NCI-H2196 (cell line): ENCODE data around the gene ANO3.

ENCODE experiments used
- DNase-seq: peaks from one replicate; lab custom pipeline; 2025; ENCODE audit not compliant: unreplicated experiment; lab: John Stamatoyannopoulos, UW

ANO3 gene

DNA sequence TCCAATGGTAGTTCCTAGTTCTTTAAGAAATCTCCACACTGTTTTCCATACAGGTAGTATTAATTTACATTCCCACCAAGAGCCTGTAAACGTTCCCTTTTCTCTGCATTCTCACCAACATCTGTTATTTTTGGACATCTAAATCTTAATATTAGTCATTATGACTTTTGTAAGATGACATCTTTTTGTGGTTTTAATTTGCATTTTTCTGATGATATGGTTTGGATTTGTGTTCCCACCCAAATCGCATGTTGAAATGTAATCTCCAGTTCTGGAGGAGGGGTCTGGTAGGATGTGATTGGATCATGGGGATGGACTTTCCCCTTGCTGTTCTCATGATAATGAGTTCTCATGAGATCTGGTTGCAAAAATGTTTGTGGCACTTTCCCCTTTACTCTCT is 151.2 kb downstream of the ANO3 start:
- no peak for DNase-seq

DNA sequence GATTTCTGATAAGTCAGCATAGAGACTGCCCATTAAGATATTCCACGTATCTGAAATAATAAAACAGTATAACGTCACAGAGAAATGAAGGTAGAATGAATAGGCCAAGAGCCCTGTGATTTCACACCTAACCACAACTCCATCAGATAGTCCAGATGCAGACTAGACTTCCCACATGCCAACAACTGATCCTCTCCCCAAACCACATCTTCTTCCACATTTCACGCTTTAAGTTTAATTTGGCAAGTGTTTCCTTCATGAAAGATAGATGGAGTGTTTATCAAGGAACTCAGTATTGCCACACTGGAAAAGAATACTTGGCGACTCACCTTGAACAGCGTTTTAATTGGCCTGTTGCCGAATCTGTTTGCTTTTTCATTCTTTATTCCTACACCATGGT is 158.6 kb downstream of the ANO3 start:
- no peak for DNase-seq

DNA sequence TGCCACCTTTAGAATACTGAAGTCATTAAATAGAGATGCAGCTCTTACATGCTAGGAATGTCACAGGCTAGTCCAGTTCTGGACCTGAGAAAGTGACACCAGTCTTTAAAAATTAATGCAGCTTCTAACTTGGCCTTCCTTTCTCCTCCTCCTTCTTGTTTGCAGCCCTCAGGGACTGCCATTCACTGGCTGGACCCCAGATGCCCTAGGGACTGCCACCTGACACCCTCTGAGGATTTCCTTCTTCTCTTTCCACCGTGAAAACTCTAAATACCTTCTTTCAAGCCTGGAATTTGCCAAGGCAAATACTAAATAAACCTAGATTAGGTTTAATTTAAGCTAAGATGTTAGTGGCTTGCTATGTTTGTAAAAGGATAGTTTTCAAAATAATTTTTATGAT is 161.7 kb downstream of the ANO3 start:
- DNase-seq = no peak

DNA sequence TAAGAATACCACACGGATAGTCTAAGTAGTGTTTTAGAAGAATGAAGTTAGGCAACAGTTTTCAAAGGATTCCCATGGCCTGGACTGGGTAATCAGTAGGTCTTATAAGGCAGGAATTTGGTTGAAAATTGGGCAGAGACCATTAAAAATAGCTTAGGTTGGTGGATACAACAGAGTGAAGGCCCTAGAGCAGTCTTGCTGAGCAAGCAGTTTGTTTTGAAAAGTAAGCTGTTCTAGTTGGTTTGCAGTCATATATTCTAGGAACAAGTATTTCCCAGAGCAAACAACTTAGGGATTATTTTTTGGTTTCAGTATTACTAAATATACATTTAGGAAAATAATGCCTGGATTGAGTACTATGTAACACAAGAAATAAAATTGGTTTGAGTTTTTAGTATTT is 175.3 kb downstream of the ANO3 start:
- DNase-seq = no peak

DNA sequence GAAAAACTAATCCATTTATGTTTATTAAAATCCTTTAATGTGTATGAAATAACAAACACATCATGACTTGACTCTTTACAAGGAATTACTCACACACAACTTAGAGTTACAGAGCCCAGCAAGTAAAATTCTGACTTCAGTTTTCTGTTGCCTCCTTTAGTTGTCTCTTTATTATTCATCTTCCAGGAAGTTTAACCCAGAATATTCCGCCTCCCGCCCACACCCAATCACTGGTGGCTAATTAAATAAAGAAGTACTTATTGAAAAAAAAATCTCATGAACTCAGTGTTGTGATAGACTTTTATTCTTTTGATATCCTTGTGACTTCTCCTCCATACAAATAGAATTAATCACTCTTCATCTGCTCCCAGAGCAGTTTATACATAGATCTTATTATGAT is 178.2 kb downstream of the ANO3 start:
- DNase-seq = no peak

DNA sequence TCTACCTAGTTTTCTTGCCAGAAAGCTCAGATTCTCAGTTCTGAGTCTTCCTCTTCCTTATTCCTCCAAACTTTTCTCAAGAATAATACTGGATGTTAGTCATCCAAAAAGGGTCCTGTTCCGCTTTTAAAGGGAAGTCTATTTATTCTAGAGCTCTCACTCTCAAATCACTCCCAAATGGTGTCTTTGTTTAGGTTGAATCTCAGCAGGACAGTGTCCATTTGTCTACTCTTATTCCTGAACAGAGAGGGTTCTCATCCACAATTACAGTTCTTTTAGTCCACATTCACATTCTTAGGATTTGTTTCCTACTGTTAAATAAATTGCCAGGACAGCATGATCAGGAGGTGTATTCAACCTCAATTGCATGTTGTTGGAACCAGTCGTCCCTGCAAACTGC is 178.8 kb downstream of the ANO3 start:
- DNase-seq = no peak

DNA sequence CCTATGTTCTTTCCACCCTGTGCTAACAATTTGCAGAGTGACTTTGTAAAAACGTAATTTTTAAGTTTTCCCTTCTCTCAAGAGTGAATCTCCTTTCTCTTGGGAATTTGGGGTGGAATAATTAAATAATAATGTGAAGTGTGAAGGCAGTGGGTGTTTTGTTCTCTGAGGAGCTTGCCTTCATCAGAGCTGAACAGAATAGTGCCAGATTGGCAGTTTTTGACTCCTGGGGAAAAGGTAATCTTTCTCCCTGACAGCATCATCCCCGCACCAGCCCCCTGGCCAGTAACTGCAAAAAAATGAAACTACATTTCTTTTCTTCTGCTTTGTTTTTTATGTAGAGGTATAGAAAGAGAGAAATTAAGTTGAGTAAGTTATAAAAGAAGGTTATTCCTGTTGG is 180.3 kb downstream of the ANO3 start:
- DNase-seq = no peak

DNA sequence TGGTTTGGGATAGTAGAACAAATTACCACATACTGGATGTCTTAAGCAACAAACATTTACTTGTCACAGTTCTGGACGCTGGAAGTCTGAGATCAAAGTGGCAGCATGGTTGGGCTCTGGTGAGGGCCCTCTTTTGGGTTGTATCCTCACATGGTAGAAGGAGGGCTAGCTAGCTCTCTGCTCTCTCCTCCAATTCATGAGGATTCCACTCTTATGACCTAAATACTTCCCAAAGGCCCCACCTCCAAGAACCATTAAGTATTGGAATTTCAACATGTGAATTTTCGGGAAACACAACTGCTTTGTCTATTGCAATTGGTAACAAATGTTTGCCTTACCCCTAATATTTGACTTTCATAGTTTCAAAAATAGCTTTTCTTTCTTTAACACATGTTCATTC is 187.5 kb downstream of the ANO3 start:
- DNase-seq = no peak

DNA sequence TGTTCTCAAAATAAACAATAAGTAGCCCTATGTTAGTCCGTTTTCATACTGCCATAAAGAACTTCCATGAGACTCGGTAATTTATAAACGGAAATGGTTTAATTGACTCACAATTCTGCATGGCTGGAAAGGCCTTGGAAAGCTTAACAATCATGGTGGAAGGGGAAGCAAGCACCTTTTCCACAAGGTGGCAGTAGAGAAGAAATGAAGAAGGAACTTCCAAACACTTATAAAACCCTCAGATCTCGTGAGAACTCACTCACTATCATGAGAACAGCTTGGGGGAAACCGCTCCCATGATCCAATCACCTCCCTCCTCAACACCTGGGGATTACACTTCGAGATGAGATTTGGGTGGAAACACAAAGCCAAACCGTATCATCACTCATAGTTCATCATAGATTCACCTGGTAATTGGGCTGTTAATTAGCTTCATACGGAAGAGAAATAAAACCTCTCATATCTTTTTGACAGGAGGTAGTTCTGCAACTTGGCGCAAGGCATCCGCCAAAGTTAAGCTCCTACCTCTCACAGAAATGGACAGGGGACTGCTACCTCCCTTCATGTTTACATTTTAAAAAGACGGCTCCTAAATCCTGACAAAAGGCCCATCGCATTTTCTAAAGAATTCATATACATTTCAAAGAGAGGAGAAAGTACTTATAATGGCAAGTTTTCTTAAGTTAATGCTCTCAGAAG is 191.1 kb downstream of the ANO3 start:
- DNase-seq = peak; percentile 3

DNA sequence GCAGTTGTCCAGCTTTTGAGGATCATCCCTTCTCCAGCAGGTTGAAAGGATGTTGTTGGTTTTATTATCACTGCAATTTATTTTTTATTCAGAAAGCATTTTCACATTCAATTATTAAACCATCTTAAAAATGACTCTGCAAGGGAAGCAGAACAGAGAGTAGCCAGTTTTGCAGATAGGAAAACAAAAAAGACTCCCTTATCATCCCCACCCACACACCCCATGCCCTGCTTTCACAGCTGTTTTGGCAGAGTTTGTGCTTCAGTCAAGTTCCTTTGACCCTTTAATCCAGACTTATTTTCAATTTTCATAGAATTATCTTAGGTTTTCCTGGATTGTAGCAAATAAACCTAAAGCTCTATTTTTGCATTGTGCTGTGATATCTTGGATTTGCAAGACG is 195.8 kb downstream of the ANO3 start:
- no peak for DNase-seq

DNA sequence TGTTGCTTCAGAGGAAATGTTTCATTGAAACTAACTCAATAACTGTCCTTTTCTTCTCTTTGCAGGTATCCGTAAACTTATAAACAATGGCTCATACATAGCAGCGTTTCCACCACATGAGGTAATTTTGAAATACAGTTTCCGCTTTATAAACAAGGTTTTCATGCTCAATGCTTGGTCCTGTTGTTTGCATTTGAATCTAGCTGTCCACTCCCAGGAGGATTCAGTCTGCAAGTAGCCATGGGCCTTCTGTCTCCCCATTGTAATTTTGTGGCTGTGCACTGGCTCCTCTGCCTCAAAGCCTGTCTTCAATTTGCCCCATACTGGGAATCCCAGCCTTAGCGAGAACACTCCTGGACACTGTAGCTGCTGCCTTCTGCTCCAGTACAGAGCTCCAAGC is 205.4 kb downstream of the ANO3 start:
- DNase-seq = no peak

DNA sequence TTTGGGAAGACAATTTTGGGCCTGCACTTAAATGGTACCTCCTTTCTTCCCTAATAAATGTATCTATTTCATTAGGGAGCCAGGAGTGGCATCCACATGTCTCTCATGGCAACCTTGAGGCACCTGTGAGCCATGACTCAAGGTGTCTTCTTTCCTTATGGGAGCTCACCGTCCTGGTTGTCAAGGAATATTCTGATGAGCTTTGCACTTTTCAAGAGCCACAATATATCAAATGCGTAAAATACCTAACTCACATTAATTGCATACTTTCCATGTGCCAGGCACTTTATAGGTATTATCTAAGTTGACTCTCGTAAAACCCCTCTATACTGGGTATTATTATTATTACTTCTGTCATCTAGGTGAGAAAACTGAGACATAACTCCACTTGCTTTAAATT is 207.6 kb downstream of the ANO3 start:
- DNase-seq = no peak

DNA sequence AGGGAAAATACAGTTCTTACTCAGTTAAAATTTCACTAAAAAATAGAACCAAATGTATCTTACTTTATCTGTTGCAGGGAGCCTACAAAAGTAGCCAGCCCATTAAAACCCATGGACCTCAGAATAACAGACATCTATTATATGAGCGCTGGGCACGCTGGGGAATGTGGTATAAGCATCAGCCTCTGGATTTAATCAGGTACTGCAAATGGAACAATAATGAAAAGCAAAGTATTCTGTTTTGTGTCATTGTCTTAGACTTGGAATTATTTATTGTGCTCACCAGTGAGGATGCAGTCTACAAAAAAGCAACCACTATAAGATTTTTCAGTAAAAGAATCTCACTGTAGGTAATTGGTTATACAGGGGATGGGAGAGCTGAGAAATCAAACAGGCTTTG is 209.9 kb downstream of the ANO3 start:
- DNase-seq = no peak

DNA sequence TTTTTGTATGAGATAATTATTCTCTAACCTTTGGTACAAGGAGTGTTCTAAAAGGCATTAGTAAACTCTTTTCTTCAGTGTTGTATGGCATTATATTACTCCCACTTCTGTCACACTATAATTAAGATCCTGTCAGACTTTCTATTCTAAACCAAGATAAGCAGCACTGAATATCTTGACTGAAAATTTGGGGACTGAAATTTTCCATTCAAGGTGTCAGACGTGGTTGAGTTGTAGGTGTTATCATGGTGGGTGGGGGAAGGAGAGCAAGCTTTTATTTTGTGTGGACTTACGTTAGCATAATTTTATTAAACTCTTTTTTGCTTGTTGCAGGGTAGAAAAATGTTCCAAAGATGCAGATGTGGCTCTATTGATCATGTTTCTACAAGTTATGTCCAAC is 217.2 kb downstream of the ANO3 start:
- no peak for DNase-seq

DNA sequence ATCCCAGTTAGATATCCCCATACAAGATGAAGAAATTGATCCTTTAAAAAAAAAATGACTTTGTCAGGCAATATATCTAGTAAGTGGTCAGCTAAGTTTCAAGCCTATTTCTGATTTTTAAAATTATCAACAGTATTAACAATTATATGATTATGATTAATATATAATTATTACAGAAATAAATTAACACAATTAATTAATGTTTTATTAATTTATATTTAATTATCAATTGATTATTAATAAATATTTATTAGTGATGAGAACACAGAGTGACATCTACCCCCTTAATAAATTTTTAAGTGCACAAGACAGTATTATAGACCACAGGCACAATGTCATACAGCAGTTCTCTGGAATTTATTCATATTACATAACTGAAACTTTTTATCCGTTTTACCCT is 218.1 kb downstream of the ANO3 start:
- DNase-seq = no peak

DNA sequence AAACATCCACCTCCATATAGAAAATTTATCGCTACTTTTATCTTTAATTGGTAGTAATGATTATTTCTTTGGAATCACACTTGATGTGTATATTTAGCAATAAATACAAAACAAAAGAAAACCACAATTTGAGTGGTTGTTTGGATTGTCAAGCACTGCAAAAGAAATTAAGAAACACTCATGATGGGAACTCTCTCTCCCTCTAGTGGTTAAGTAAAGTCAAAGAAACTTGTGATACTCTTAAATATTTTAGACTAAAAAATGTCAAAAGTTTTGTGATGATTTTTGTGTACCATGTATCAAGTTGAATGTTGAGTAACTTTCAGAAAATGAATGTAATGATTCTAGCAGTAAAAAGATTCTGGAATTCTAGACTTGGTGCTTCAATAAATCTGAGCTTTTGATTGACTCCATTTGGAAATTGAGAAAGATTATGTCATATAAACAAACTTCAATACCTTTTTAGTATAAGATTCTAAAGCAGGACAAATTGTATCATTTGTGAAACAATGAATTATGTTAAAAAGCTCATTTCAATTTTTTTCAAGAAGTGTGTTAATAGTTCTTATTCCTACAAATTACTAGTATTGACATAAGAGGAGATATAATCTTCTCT is 219.4 kb downstream of the ANO3 start:
- no peak for DNase-seq

DNA sequence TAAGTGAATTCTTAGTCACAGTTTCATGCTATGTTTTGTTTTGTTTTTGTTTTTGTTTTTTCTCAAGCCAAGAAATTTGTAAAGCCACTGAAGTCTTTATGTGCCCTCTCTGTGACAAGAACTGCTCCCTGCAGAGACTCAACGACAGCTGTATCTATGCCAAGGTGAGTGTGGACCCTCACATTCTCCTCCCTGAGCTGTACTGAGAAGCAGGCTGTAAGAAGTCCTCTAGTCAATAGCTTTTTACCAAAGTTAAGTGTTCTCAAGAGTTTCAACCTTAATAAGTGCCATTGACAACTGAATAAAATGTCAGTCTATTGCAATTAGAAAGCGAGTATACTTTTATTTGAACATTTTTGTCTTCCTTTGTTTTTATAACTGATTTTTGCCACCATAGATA is 221.3 kb downstream of the ANO3 start:
- no peak for DNase-seq

DNA sequence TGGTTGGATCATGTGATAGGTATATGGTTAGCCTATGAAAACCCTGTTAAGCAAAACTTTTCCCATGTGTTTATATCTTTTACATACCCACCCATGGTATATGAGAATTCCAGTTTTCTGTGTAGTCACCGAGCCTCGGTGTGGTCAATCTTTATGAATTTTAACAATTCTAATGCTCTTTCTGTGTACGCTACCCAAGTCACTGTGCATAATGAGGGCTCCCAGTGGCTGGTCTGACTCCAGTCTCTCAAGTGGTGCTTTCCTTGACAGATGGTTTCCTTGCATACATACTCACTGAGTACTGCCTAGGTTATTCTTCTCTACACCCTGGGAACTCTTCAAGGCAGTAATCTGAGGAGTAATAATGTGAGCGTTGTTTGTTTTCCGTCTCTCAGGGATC is 222.5 kb downstream of the ANO3 start:
- DNase-seq = no peak

DNA sequence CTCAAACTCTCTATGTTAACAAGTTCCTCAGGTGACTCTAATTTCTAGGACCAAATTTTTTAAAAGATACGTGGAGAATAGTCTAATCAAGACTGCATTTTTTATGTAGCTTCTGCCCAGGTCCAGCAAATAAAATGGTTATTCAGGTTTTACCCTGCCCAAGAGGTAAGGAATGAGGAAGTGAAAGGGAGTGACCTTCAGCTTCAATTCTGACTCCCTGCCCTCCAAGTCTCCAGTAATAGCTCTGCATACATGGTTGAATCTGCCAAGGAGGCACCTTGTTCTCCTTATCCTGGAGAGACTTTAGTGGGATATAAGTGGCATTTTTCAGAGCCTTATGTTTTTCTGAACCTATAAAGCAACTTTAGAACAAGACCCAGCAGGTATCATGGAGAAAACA is 224.7 kb downstream of the ANO3 start:
- no peak for DNase-seq

DNA sequence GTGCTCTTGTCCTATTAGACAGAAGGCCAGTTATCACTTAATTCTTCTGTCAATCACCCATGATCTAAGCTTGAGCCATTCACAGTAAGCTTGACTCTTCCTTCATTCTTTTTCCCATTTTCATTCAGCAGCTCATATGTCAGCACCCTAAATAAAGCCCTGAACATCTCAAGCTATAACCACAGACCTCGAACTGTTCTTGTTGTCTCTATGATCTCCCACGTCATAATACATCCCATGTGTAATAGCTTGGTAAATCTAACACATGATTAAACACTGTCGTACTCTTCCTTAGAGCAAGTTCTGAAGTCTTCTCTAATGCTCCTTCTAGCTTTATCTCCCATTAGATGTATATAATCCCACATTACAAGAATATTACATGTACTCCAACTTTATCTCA is 225.7 kb downstream of the ANO3 start:
- no peak for DNase-seq

DNA sequence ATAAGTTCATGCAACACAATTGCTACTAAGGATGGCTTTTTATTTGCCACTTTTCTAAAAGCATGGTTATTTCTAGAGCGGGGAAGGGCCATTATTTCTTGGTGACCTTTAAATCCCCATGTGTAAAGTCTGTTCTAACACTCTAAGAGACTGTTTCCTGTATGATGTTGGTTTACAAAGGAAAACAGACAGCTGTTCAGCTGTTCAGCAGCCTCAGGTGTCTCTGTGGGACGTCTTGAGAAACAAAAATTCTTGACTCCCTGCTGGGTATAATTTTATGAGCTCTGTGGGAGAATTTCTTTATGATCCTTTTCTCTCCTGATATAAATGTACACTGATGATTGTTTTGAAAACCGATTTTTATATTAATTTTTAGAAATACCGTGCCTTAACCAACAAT is 226.3 kb downstream of the ANO3 start:
- DNase-seq = no peak

DNA sequence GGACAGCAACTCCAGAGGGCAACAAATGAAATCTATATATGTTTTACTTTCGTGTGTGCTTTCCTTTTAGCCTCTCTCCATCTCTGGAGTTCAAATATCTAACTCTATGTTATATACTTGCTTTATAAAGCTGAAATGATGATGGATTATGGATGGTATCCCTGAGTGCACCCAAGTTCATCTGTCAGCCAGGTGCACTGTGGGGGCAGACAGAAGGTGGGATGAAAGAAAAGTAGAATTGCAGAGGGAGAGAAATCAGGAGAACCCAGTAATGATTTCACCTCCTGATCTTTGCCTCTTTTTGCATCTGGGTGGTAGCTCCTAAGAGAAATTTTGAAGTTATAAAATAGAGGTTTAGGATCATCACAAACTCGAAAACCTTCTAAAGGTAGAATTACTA is 237.7 kb downstream of the ANO3 start:
- DNase-seq = no peak
